Mesenchymal stem cell (in vitro differentiated cells and primary cell): ENCODE data around the gene GALC.

ENCODE experiments used
- DNase-seq: peaks from one replicate; pipeline ENCODE4 v3.0.0-alpha.2; 2013
- H2AFZ ChIP-seq: one replicate; pipeline ENCODE4 v1.6.1; 2013; ENCODE audit warnings: low read depth, mild to moderate bottlenecking, control low read depth, inconsistent platforms, low read length, moderate library complexity
- H2AK5ac ChIP-seq: 2 replicates; pipeline ENCODE4 v1.6.1; 2013; ENCODE audit warnings: low read length, moderate library complexity, mild to moderate bottlenecking, inconsistent platforms; ENCODE audit not compliant: severe bottlenecking
- H2BK120ac ChIP-seq: one replicate; pipeline ENCODE4 v1.6.1; 2013; ENCODE audit warnings: low read depth, mild to moderate bottlenecking, inconsistent platforms, low read length, moderate library complexity
- H2BK12ac ChIP-seq, 2 experiments: one replicate each; pipeline ENCODE4 v1.6.1; 2013; ENCODE audit warnings: inconsistent platforms in 2 of 2, low read length in 2 of 2, mild to moderate bottlenecking in 2 of 2, moderate library complexity in 2 of 2, control low read depth in 1 of 2
- H2BK15ac ChIP-seq: one replicate; pipeline ENCODE4 v1.6.1; 2013; ENCODE audit warnings: mild to moderate bottlenecking, low read depth, inconsistent platforms; ENCODE audit not compliant: poor library complexity, severe bottlenecking
- H2BK5ac ChIP-seq: 2 replicates; pipeline ENCODE4 v1.6.1; 2013; ENCODE audit warnings: low read depth, mild to moderate bottlenecking, low read length, control low read depth, inconsistent platforms; ENCODE audit not compliant: poor library complexity, severe bottlenecking
- H3K14ac ChIP-seq, 2 experiments: one replicate each; pipeline ENCODE4 v1.6.1; 2013; ENCODE audit warnings: inconsistent platforms in 2 of 2, low read length in 2 of 2, control low read depth in 1 of 2, mild to moderate bottlenecking in 1 of 2, moderate library complexity in 1 of 2
- H3K18ac ChIP-seq, 2 experiments: one replicate each; pipeline ENCODE4 v1.6.1; 2013; ENCODE audit warnings: inconsistent platforms in 2 of 2, low read length in 2 of 2, control low read depth in 1 of 2, low read depth in 1 of 2, mild to moderate bottlenecking in 1 of 2
- H3K23ac ChIP-seq, 2 experiments: one replicate each; pipeline ENCODE4 v1.6.1; 2013; ENCODE audit warnings: inconsistent platforms in 2 of 2, low read length in 2 of 2, mild to moderate bottlenecking in 2 of 2, moderate library complexity in 2 of 2, control low read depth in 1 of 2
- H3K27ac ChIP-seq: 2 replicates; pipeline ENCODE4 v1.5.1; 2013; ENCODE audit warnings: mild to moderate bottlenecking, moderate library complexity, low read length, control low read depth, inconsistent platforms; ENCODE audit not compliant: poor library complexity, severe bottlenecking
- H3K27me3 ChIP-seq, 2 experiments: 2 replicates each; pipeline versions ENCODE4 v1.6.1 to v1.7.0; 2013; ENCODE audit warnings: low read length in 2 of 2, mild to moderate bottlenecking in 2 of 2, moderate library complexity in 2 of 2, control low read depth in 1 of 2, inconsistent platforms in 1 of 2; ENCODE audit not compliant: control insufficient read depth in 1 of 2, insufficient read depth in 1 of 2
- H3K36me3 ChIP-seq, 2 experiments: 2 replicates each; pipeline versions ENCODE4 v1.6.1 to v1.7.0; 2013; ENCODE audit warnings: low read length in 2 of 2, control low read depth in 1 of 2, inconsistent platforms in 1 of 2, low read depth in 1 of 2, mild to moderate bottlenecking in 1 of 2; ENCODE audit not compliant: insufficient read depth in 2 of 2, control insufficient read depth in 1 of 2
- H3K4ac ChIP-seq, 2 experiments: one replicate each; pipeline ENCODE4 v1.6.1; 2013; ENCODE audit warnings: inconsistent platforms in 2 of 2, low read length in 2 of 2, mild to moderate bottlenecking in 2 of 2, moderate library complexity in 2 of 2, control low read depth in 1 of 2, low read depth in 1 of 2
- H3K4me1 ChIP-seq: 2 replicates; pipeline ENCODE4 v1.6.1; 2013; ENCODE audit warnings: low read depth, low read length, control low read depth; ENCODE audit not compliant: control insufficient read depth, insufficient read depth
- H3K4me2 ChIP-seq: 2 replicates; pipeline ENCODE4 v1.6.1; 2013; ENCODE audit warnings: low read length, mild to moderate bottlenecking, inconsistent platforms; ENCODE audit not compliant: poor library complexity, severe bottlenecking
- H3K4me3 ChIP-seq, 2 experiments: 2 replicates each; pipeline versions ENCODE4 v1.5.1 to v1.7.0; 2013; ENCODE audit warnings: low read length in 2 of 2, mild to moderate bottlenecking in 2 of 2, control low read depth in 1 of 2, low read depth in 1 of 2; ENCODE audit not compliant: insufficient read depth in 1 of 2
- H3K79me1 ChIP-seq: replicated peaks from 2 replicates; pipeline ENCODE4 v1.6.1; 2013; ENCODE audit warnings: mild to moderate bottlenecking, control low read depth, low read length, inconsistent platforms; ENCODE audit not compliant: poor library complexity, severe bottlenecking
- H3K9ac ChIP-seq: 2 replicates; pipeline ENCODE4 v1.7.0; 2013; ENCODE audit warnings: mild to moderate bottlenecking, low read length, moderate library complexity
- H3K9me3 ChIP-seq: 2 replicates; pipeline ENCODE4 v1.7.0; 2013; ENCODE audit warnings: mild to moderate bottlenecking, low read length; ENCODE audit not compliant: control insufficient read depth
- H4K8ac ChIP-seq: one replicate; pipeline ENCODE4 v1.6.1; 2013; ENCODE audit warnings: inconsistent platforms, mild to moderate bottlenecking, low read length, moderate library complexity
- H4K91ac ChIP-seq: one replicate; pipeline ENCODE4 v1.6.1; 2013; ENCODE audit warnings: mild to moderate bottlenecking, low read length, inconsistent platforms
- WGBS: methylation state at CpG from one replicate; pipeline ENCODE4 v1.1.7; 2013; ENCODE audit warnings: mixed read lengths; 5-methylcytosine and 5-hydroxymethylcytosine counted together

GALC gene

DNA sequence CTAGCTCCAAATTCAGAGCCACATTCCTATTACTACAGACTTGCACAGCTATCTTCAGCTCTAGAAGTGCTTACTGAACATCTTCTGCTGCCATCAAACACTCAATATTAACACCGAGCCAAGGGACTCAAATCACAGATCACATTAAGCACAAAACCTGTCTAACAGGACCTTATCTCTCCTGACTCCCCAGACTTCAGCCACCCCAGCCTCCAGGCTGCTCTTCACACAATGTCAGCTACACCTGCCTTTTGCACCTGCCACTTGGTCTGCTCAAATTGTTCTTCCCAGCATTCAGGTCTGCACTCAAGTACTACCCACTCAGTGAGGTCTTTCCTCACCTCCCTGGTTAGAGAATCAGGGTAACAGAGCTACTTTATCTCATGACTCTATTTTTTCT lies 57.1 kb downstream of the GALC start:
- WGBS, result 84% methylated on average over 1 of the region's 1 CpG
- Histone ChIP-seq H3K4me3 (no peak overlapping the region), H2BK15ac (no peak overlapping the region), H3K14ac (peak overlapping the region in 1 of 2 experiments; percentile 44), H3K9ac (no peak overlapping the region), H3K9me3 (no peaks in the 10 kb centered on the region), H3K79me1 (no peaks in the 10 kb centered on the region), H3K36me3 (peaks cover 0 to 33% of the 10 kb centered on the region in 2 experiments), H2AK5ac (no peak overlapping the region), H2BK120ac (no peak overlapping the region), H3K4me1 (no peaks in the 10 kb centered on the region), H3K4me2 (no peak overlapping the region), H4K8ac (no peak overlapping the region), H3K18ac (no peak overlapping the region), H2BK12ac (no peak overlapping the region), H3K4ac (no peak overlapping the region), H3K23ac (no peak overlapping the region), H2BK5ac (no peak overlapping the region), H4K91ac (no peak overlapping the region), H2AFZ (no peak overlapping the region), H3K27ac (no peak overlapping the region), H3K27me3 (no peaks in the 10 kb centered on the region)
- DNase-seq, result no peak

DNA sequence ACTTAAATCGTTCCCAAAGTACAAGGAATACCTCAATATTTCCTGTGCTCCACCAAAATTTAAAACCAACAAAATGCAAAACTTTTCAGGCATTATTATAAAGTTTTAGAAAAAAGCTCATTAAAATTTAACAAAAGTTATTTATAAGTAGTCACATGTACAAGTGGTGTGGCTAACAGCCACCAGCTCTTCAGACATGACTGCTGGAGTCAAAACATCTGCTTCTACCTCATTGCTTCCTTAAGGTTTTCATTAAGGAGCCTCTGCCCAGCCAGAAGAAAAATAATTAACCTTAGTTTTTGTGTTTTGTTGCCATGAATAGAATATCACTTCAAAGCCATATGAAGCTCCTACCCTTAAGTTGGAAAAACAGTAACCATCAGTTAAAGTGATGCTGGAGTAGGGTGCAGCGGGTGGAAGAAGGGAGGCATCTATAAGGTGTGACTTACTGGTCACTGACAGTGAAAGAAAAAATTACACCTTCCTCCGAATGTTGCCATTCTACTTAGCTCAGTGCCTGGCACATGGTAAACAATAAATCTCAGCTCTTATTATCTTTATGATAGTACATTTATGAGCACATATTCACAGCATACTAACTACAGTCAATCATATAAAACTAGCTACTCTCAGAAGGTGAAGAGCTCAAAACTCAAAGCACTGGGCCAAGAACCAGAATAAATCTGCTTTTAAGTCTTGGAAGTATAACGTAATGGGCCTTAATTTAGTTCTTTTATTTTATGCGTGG lies 57.7 kb downstream of the GALC start:
- Histone ChIP-seq H3K27me3 (no peaks in the 10 kb centered on the region), H3K27ac (no peak overlapping the region), H3K36me3 (peaks cover 0 to 28% of the 10 kb centered on the region in 2 experiments), H4K8ac (no peak overlapping the region), H3K9ac (no peak overlapping the region), H2BK120ac (no peak overlapping the region), H3K4ac (no peak overlapping the region), H2AK5ac (no peak overlapping the region), H3K14ac (no peak overlapping the region), H3K4me2 (no peak overlapping the region), H2BK5ac (no peak overlapping the region), H3K9me3 (no peaks in the 10 kb centered on the region), H3K4me1 (no peaks in the 10 kb centered on the region), H2BK15ac (no peak overlapping the region), H2AFZ (no peak overlapping the region), H3K23ac (no peak overlapping the region), H3K79me1 (no peaks in the 10 kb centered on the region), H3K4me3 (no peak overlapping the region), H3K18ac (no peak overlapping the region), H4K91ac (no peak overlapping the region), H2BK12ac (no peak overlapping the region)
- 45% methylated on average over 2 of the region's 5 CpGs for WGBS
- DNase-seq, result no peak

DNA sequence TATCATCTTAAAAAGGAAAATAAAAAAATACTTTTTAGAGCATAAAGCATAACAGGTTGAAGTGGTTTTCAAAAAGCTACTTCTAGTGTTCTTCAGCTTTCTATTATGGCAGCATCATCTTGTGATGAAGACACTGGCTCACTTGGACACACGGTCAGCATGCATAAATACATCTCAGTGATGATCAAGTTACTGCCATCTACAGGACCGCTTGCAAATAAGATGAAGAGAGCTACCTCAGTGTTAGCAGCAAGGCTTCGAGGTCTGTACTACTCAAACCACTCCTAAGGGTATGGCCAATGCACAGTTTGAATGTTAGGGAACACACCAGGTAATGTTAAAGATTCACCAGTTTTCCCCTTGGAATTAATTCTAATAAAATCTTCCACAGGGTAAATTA lies 58.8 kb downstream of the GALC start:
- no peaks in the 10 kb centered on the region for H3K27me3 ChIP-seq

DNA sequence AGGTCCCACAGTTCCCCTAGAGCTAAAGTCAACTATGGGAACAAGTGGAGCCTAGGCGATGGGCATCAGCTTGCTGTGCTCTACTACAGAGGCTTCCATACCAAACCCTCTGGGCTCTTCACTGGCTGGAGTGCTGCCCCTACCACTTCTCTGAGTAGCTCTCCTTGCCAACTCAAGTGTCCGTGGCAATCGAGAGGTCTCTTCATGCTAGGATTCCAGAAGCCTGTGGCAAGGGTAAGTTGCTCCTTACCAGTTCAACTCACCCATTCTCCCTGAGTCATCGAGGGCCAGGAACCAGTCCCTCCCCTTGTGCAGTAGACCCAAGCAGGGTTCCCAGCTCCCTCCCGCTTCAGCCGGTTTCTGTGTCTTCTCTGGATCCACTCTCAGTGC lies 76.1 kb downstream of the GALC start:
- 91% methylated on average over 6 of the region's 6 CpGs for WGBS
- H2AFZ ChIP-seq, result no peak overlapping the region
- H3K79me1 ChIP-seq, result no peaks in the 10 kb centered on the region
- H3K23ac ChIP-seq, result peak overlapping the region in 1 of 2 experiments; percentile 24
- no peak overlapping the region for H2AK5ac ChIP-seq
- H3K9ac ChIP-seq, result no peak overlapping the region
- H2BK5ac ChIP-seq, result no peak overlapping the region
- H3K4ac ChIP-seq, result no peak overlapping the region
- H3K14ac ChIP-seq, result no peak overlapping the region
- H2BK15ac ChIP-seq, result no peak overlapping the region
- H4K91ac ChIP-seq, result no peak overlapping the region
- H2BK12ac ChIP-seq, result no peak overlapping the region
- H3K27me3 ChIP-seq, result peaks cover 0 to 3% of the 10 kb centered on the region in 2 experiments
- H3K36me3 ChIP-seq, result no peaks in the 10 kb centered on the region
- no peak overlapping the region for H2BK120ac ChIP-seq
- no peak overlapping the region for H3K4me3 ChIP-seq
- H4K8ac ChIP-seq, result no peak overlapping the region
- H3K4me1 ChIP-seq, result peaks cover 2% of the 10 kb centered on the region
- no peak overlapping the region for H3K4me2 ChIP-seq
- no peak for DNase-seq
- no peak overlapping the region for H3K27ac ChIP-seq
- H3K9me3 ChIP-seq, result peaks cover 20% of the 10 kb centered on the region
- no peak overlapping the region for H3K18ac ChIP-seq

More for the DNA sequence above, 58.8 kb downstream of the GALC start:
- H3K18ac ChIP-seq, result no peak overlapping the region
- no peak overlapping the region for H4K91ac ChIP-seq
- no peak overlapping the region for H3K23ac ChIP-seq
- H3K9me3 ChIP-seq, result no peaks in the 10 kb centered on the region
- WGBS, result 86% methylated on average over 3 of the region's 3 CpGs
- no peak overlapping the region for H4K8ac ChIP-seq
- no peak overlapping the region for H2AK5ac ChIP-seq
- H2BK15ac ChIP-seq, result no peak overlapping the region
- peak; percentile 4 for DNase-seq
- H3K14ac ChIP-seq, result no peak overlapping the region
- no peaks in the 10 kb centered on the region for H3K79me1 ChIP-seq
- no peak overlapping the region for H3K27ac ChIP-seq
- H3K4me1 ChIP-seq, result no peaks in the 10 kb centered on the region
- no peak overlapping the region for H2BK120ac ChIP-seq
- no peak overlapping the region for H3K4me2 ChIP-seq
- H2BK12ac ChIP-seq, result no peak overlapping the region
- no peak overlapping the region for H2BK5ac ChIP-seq
- H3K9ac ChIP-seq, result no peak overlapping the region
- H3K36me3 ChIP-seq, result peaks cover 0 to 22% of the 10 kb centered on the region in 2 experiments
- H2AFZ ChIP-seq, result no peak overlapping the region
- no peak overlapping the region for H3K4me3 ChIP-seq
- no peak overlapping the region for H3K4ac ChIP-seq
